SKM-1 (cell line): ENCODE results near the gene SH3GLB2.
A peak's percentile ranks its signal among the peaks of the same experiment; 100 is the strongest.

Experiments
- DNase-seq: peaks from one replicate; lab custom pipeline; 2025; ENCODE audit not compliant: unreplicated experiment; lab: John Stamatoyannopoulos, UW

The SH3GLB2 gene

DNA sequence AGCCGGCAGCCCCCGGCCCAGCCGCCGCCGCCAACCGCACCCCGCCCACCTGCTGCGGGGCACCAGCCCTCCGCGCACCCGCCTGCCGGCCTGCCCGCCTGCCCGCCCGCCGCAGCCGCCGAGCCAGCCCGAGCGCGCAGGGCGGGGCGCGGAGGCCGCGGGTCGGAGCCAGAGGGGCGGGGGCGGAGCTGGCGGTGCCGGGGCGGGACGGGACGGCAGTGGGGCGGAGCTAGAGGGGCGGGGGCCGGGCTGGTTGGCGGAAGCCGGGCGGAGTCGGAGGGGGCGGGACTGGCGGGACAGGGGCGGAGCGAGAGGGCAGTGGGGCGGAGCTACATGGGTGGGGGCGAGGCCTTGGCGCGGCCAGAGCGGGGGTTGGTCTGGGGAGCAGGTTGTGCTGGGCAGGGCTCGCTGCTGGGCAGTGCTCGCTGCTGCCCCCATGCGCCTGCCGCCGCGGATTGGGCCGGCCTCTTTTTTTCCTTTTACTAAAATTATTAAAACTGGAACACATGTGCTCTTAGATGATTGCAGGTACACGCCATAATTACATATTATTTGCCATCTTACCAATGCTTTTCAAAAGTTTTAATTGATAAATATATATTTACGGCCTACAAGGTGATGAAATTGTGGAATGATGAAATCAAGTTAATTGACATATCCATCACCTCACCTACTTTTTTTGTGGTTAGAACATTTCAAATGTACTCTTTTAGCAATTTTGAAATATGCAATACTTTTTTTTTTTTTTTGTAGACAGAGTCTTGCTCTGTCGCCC lies at the start of gene SH3GLB2:
TSS of gene SH3GLB2 (minus strand) at position 140 of the 775 bp plus-strand sequence. CDS start 177 bp downstream, outside the sequence.
- DNase-seq: peak; percentile 87

DNA sequence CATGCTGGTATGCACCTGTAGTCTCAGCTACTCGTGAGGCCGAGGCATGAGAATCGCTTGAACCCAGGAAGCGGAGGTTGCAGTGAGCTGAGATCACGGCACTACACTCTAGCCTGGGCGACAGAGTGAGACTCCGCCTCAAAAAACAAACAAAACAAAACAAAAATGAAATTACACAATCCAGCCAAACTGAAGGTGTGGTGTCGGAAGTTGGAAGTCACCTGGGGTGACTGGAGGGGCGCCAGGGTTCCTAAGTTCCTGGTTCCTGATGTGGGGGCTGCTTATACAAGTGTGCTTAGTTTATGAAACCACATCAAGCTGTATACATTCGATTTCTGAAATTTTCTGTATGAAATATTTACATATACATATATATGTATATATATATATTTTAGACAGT lies 49.1 kb upstream of the SH3GLB2 start:
- DNase-seq: no peak

DNA sequence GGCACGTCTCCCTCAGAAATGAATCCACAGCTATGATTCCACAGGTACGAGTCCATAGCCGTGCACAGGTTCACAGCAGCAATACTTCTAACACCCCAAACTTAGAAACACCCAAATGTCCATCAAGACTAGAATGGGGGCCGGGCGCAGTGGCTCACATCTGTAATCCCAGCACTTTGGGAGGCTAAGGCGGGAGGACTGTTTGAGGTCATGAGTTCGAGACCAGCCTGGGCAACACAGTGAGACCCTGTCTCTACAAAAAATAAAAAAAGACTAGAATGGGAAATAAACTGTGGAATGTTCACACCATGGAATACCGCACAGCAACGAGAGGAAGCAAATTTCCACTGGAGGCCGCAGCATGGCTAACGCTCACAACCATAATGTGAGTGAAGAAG lies 48.5 kb upstream of the SH3GLB2 start:
- no peak for DNase-seq

DNA sequence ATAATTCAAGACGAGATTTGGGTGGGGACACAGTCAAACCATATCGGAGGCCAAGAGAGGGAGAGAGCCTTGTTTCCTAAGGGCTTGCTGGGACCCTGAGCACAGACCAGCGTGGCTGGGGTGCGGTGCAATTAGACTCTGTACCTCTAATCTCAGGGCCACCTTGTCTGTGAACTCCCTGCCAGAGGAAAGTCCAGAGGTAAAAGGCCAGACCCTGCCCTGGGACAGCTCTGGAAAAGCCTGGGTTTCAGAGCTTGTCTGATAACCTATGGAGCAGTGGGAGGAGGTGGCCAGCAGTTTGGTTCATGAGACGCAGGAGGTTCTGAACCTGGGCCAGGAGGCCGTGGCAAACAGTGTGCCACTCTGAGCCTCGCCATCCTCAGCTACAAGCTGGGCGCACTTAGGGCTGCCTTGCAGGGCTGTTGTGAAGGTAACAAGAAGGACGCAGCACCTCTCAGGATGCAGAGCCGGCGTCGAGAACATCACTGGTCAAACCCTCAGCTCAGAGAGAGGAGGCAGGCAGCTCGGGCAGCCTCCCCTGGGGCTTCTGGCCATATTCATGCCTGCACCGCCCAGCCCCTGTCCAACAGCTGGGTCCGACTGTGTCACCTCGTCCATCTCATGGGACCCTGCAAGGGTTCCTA lies 48.0 kb upstream of the SH3GLB2 start:
- DNase-seq: no peak

DNA sequence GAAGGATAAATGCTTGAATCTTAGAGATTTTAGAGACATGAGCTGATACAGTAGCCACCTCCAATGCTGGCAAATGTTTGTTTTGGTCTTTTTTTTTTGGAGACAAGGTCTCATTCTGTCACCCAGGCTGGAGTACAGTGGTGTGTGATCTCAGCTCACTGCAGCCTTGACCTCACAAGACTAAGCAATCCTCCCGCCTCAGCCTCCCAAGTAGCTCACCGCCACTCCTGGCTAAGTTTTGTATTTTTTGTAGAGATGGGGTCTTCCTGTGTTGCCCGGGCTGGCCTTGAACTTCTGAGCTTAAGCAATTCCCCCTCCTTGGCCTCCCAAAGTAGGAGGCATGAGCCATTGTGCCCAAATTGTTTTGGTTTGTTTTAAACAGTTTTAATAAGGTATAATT lies 46.0 kb upstream of the SH3GLB2 start:
- no peak for DNase-seq

DNA sequence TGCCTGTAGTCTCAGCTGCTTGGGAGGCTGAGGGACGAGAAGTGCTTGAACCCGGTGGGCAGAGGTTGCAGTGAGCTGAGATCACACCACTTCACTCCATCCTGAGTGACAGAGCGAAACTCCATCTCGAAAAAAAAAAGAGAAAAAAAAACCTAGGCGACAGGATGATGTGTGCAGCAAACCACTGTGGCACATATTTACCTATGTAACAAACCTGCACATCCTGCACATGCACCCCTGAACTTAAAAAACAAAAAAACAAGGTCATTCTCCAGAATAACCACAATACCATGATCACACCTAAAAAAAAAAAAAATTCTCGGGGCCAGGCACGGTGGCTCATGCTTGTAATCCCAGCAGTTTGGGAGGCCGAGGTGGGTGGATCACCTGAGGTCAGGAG lies 45.3 kb upstream of the SH3GLB2 start:
- no peak for DNase-seq

DNA sequence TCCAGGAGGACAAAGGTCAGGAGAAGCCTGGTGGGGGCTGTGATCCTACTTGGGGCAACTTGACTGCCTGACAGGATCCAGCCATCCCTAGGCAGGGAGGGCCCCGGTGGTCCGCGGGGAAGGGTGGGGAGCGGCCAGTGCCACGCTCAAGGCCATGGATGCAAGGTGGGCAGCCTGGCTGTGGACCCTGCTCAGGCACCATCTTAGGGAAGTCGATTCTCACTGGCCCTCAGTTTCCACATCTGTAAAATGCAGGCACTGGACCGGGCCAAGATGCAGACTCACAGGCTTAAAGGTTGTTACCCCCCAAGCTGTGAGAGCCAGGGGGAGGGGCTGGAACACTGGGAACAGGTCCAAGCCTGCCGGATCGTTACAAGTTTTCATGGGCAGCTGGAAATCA lies 44.0 kb upstream of the SH3GLB2 start:
- no peak for DNase-seq

DNA sequence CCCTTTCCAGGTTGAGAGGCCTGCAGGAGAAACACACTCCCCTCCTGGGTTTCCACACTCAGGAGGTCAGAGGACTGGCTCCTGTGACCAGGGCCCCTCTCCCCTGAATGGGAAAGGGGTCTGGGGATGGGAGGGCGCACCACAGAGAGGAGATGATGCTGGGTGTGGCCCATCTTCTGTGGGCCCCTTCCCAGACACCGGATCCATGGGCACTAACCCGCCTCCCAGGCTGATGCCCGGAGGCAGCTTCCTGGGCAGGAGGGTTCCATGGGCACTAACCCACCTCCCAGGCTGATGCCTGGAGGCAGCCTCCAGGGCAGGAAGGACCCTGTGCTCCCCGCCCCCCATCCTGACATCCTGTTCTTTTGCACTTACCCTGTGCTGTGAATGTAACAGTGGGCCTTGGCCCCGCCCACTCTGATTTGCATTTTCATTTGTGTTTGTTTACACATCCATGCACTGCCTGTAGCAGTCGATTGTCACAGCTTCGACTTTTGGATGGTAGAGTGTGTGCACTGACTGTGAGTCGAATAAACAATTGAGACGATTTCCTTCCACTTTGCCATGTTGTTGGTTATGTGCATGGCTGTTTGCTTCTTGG lies 43.5 kb upstream of the SH3GLB2 start:
- no peak for DNase-seq

DNA sequence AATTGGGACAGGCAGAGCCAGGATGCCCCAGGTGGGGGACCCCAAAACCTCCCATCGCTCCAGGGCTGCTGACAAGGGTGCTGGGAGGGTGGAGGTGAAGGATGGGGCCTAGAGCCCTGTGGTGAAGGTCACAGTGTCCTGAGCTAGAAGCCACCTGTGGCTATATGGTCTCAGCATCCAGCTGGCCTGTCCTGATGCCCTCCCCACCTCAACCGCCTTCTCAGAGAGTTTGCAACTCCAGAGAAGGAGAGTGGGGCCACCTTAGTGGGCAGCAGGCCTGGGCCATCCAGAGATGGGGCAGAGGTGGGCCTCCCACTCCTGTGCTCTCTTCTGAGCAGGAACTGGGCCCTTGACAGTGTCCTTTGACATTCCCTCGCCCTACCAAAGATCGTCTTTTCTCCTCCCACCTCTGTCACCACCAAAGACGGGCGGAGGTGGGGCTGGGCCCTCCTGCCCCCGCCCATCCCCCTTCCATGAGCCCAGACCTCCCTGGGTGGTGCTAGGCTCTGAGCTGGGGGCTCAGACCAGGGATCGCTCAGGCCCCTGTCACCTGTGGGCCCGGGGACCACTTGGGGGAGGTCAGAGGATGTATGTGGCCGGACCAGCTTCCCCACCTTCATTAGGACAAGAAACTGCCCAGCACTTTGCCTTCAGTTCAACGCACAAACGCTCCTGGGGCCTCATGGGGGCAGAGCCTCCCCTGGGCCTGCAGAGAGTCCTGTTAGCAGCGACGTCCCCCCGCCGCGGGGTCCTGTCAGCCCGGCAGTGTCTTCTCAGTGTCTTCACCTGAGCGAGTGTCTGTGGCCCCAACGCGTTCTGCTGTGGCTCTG lies 42.8 kb upstream of the SH3GLB2 start:
- DNase-seq: no peak

DNA sequence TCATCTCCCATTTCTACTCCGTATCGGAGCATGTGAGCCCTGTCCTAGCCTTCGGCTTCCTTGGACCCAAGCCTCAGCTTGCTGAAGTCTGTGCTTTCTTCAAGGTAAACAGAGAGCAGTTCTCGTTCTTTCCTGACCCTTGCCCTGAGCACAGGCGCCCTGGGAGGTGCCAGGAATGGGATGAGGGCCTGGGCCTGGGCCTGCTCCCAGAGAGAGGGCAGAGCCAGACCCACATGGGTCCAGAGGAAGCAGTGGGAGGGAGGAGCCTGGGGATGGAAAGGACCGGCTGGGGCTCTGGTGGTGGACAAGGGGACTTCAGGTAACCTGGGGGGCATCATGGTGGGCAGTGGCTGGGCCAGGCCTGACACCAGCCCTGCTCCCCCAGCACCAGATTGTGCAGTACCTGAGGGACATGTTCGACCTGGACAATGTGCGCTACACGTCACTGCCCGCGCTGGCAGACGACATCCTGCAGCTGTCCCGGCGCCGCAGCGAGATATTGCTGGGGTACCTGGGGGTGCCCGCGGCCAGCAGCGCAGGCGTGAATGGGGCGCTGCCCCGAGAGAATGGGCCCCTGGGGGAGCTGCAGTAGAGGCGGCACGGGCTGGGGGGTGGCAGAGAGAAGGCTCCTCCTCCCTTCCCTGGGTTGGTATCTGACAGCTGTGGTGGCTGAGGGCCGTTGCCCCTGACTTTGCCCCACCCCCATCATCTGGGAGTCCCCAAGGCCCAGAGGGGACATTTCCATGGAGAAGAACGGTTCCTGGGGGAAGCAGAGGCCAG lies 41.9 kb upstream of the SH3GLB2 start:
- no peak for DNase-seq

DNA sequence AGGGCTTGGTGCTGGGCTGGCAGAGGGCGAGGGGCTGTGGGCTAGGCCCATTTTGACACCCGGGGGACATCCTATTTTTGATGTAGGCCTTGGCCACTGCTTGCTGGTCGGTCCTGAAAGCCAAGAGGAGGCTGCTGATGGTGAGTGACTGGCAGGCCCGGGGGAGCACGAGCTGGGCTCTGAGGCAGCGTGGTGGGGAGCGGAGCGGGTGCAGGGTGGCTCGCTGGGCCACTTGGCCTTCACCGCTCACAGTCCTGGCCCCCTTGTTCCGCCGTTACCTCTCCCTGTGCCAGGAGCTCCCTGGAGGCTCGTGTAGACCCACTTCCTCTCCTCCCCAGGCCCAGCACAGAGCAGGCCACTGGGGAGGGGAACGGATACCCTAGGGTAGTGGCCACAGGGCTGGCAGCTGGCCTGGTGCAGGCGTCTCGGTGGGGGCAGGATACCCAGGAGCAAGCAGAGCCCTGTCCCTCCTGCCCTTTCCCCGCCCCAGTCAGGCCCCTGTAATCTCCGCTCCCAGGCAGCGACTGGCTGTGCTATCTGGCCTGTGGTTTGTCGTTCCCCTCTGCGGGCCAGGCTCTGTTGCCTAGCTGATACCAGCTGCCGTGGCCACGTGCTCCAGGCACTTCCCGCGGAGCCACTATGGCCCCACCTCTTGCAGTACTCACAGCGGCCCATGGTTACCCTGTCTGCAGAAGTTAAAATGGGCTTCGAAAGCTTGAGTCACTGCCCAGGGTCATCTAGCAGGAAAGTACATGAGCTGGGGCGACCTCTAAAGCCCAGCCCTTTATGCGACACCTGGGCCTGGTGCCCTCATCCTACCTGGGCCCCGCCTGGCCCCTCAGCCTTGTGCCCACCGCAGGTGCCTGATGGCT lies 41.1 kb upstream of the SH3GLB2 start:
- no peak for DNase-seq

DNA sequence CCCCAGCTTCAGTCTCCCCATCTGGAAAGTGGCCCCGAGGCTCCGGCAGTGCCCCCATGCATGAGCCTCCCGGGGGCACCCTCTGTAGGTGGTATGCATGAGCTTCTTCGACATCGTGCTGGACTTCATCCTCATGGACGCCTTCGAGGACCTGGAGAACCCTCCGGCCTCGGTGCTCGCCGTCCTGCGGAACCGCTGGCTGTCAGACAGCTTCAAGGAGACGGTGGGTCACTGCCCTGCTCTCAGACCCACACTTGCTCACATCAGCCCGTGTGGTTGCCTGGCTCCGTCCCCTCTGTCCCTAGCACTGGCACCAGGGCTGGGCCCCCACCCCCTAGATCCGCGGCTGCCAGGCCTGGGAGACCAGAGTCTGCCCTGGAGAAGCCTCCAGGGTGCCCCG lies 40.0 kb upstream of the SH3GLB2 start:
- DNase-seq: no peak

DNA sequence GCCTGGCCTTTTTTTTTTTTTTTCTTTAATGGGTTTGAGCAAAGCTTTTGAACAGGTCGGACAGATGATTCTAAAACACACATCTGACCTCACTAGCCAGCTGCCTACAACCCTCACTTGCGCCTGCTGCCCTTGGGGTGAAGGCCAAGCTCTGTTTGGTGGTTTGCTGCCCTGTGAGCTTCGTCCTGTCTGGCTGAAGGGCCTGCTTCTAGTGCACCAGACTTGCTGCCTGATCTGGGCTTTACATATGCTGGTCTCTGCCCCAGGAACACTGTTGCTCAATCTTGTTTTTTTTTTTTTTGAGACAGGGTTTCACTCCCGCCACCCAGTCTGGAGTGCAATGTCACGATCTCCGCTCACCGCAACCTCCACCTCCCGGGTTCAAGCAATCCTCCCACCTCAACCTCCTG lies 36.4 kb upstream of the SH3GLB2 start:
- DNase-seq: no peak

DNA sequence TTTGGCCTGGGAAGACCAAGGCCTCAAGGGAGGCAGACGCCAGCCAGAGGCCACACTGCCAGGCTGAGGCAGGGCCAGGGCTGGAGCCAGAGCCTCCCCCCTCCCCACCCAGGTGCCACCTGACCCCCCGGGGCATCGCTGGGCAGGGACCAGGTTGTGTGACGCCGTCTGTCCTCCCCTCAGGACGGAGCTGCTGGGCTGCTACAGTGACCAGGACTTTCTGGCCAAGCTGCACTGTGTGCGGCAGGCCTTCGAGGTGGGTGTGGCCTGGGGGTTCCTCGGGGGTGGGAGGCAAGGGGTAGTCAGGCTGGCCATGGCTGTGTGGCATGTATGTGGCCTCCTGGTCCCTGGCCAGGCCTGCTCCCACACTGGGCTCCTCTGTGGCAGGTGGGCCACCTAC lies 34.9 kb upstream of the SH3GLB2 start:
- no peak for DNase-seq

DNA sequence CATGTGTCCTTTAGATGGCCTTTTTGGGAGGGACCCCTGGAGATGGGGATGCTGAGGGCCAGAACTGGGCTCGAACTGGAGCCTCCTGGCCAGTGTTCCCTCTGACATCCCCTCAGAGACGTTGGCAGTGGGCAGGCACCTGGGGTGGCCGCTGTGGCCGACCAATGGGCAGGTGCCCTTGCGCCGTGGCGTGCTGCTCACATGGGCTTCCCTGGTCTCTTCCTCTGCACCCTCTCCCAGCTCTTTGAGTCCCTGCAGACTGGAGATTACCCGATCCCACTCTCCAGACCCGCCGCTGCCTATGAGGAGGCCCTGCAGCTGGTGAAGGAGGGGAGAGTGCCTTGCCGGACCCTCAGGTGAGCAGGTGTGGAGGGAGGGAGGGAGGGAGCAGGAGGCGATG lies 32.9 kb upstream of the SH3GLB2 start:
- DNase-seq: no peak

DNA sequence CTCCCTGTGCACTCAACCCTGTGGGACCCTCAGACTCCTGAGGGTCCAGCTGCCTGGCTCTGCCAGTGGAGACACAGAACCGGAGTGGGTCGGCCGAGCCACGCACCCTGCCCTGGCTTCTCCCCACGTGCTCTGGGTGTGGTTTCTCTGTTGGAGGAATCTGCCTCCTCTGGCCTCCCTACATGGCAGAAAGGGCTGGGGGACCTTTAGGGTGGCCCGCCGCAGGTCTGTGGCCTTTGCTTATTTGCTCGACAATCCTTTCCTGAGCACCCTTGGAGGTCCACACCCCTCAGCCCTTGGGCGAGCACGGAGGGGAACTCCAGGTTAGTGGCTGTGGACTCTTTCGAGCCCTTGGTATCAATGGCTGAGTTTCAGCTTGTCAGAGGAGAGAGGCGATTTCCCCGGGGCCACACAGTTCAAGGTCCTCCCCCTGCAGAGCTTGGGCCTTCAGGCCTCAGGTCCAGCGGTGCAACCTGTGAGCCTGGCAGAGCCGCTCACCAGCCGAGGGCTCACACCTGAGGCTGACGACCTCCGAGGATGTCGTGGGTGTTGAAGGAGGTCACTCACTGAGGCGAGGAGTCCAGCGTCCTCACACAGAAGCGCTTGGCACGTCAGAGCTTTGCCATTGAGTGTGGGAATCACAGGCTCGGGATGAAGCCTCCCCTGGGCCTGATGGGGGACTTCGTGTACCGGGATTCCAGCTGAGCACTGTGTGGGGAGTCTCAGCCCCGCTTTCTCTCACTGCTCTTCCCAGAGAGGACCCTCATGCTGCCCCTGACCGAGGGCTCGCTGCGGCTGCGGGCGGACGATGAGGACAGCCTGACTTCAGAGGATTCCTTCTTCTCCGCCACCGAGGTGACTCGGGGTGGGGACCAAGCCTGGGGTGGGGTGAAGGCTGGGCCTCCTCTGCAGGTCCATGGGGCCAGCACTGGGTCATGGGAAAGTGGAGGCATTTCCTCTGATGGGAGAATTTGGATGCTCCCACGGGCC lies 32.0 kb upstream of the SH3GLB2 start:
- DNase-seq: no peak

DNA sequence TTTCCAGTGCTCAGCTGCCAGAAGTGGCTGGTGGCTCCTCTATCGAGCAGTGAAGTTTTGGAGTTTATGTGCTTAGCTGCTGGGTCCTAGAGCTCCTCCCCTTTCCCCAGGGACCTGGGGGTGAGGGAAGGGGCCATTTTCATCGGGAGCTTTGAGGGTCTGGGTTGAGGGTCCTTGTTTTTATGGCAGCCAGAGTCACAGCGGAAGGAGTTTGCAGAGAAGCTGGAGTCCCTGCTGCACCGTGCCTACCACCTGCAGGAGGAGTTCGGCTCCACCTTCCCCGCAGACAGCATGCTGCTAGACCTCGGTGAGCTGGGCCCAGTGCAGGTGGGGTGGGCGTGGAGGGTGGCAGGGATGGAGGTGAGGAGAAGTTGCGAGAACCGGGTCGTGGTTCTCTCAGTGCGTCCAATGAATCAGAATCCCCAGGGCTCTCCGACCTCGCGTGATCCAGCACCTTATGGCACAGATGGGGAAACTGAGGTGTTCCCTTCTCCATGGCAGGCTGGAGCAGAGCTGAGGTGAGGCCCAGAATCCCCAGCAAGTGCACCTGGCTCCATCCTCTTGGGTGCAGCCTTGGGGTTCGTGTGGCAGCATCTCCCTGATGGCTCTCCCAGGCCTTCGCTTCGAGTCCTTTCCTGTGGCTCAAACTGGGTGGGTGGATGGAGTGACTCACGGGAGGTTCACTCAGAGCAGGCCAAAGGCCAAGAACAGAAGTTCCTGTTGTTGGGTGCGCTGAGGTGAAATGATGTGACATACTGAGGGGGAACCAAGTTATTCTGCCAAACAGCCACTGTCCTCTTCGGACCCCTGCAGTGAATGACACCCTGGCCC lies 31.0 kb upstream of the SH3GLB2 start:
- DNase-seq: no peak
